HG03159 (cell line): ENCODE measurements around the gene MKRN2.
"Not testable (repeated sequence)": the region's sequence is repeated elsewhere in the genome, so short reads cannot be mapped to it uniquely, and the experiment has no call there.

Source experiments
- ATAC-seq: cut with Tn5 transposase; IDR thresholded peaks from one replicate; pipeline ENCODE4 v1.9.1; 2021; ENCODE audit warnings: mild to moderate bottlenecking, moderate library complexity; ENCODE audit not compliant: unreplicated experiment

The MKRN2 gene

GRCh38 chr3:12624964-12625363, 68.1 kb downstream of the MKRN2 start:
- not testable (repeated sequence) for ATAC-seq

- no peak for ATAC-seq
Observed at GRCh38 chr3:12627370-12627769, 70.5 kb downstream of the MKRN2 start.

DNA sequence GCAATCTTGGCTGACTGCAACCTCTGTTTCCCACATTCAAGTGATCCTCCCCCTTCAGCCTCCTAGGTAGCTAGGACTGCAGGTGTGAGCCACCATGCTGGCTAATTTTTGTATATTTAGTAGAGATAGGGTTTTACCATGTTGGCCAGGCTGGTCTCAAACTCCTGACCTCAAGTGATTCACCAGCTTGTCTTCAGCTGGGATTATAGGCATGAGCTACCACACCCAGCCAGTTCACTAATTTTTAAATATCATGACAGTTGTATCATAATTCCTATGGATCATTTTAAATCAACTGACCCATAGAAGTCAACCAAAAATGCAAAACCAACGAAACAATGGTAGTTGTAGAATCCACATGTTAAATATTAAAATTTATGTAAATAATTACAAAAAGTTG, 71.9 kb downstream of the MKRN2 start:
- no peak for ATAC-seq

DNA sequence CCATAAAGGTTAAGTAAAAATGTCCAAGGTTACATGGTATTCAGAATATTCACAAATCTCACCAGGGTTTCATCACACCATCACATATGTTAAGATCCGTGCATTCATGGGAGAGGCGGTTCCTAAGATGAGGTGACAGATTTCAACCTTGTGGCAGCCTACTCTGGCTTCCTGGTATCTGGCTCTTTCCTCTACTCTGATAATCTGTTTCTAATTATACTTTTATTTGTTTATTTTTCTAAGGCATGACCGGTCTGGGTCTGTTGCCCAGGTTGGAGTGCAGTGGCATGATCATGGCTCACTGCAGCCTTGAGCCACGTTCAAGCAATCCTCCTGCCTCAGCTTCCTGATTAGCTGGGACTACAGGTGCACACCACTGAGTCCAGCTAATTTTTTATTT, 72.7 kb downstream of the MKRN2 start:
- ATAC-seq = no peak

DNA sequence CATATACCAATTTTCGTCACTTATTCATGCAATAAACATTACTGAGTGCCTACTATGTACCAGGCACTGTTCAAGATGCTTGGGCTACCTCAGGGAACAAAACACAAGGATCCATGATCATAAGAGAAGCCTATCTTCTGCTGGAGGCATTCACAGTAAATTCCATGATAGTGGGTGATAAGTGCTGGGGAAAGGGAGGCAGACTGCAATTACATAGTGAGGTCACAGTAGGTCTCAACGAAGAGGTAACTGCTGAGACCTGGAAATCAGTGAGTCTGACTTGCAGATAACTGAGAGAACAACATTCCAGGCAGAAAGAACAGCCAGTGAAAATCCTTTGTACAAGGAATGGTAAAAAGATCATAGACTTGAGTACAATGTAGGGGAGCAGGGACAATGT, 73.4 kb downstream of the MKRN2 start:
- no peak for ATAC-seq

DNA sequence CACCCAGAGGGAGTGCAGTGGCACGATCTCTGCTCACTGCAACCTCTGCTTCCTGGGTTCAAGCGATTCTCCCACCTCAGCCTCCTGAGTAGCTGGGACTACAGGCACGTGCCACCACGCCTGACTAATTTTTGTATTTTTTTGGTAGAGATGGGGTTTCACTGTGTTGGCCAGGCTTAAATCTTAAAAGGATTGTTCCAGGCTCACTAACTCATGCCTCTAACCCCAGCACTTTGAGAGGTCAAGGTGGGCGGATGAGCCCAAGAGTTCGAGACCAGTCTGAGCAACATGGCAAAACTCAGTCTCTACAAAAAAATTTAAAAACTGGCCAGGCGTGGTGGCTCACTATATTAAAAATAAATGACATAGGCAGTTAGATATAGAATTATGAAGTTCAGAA, 74.0 kb downstream of the MKRN2 start:
- ATAC-seq = not testable (repeated sequence)

DNA sequence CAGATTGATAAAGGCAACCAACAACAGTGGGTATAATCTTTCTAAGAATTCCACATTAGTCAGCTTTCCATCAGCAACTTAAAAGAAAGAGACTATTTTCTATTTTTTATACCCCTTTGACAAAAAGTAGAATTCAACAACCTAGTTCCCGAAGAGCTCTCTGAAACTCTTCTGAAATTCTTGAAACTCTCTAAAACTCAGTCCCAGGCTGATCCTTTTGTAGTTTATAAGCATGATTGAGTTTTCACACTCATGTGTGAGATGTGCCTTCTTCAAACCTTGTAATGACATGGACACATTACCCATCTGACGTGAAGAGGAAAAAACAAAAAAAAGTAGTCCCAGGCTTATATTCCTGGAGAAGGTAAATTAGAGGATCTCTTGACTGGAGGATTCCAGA, 75.6 kb downstream of the MKRN2 start:
- no peak for ATAC-seq

GRCh38 chr3:12633108-12633507, 76.2 kb downstream of the MKRN2 start:
- ATAC-seq = no peak
